Measurements from ENCODE around the gene ADSL.
"Not testable (repeated sequence)": the region's sequence is repeated elsewhere in the genome, so short reads cannot be mapped to it uniquely, and the experiment has no call there.

The ADSL gene

DNA sequence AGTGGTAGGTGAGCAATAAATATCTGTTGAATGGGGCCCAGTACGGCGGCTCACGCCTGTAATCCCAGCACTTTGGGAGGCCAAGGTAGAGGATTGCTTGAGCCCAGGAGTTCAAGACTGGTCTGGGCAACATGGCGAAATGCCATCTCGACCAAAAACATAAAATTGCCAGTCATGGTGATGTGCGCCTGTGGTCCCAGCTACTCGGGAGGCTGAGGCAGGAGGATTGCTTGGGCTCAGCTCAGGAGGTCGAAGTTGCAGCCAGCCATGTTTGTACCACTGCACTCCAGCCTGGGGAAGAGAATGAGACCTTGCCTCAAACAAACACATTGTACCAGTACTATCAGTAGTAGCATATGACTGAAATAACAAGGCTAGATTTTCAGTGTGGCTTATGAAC, 28.3 kb downstream of the ADSL start:
- H3K27ac Mint-ChIP-seq: no peak overlapping the region
- H3K4me1 Mint-ChIP-seq (ENCODE audit: low read depth): peaks cover 55% of the 10 kb centered on the region
- no peaks in the 10 kb centered on the region for H3K27me3 Mint-ChIP-seq
- H3K4me3 Mint-ChIP-seq: no peak overlapping the region
- H3K36me3 Mint-ChIP-seq: peaks cover 13% of the 10 kb centered on the region
- H3K9me3 Mint-ChIP-seq (ENCODE audit: low read depth): no peaks in the 10 kb centered on the region

DNA sequence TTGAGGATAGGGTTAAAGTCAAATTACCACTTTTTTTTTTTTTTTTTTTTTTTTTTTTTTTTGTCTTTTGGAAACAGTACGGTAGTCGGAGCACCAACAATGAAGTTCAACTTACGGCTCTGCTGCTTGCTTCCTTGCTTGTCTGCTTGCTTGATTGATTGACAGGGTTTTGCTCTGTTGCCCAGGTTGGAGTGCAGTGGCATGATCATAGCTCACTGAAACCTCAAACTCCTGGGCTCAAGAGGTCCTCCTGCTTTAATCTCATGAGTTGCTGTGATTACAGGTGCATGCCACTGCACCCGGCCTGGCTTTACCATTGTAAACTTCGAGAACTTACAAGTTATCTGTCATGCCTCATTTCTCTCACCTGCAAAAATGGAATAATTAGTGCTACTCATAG, 29.8 kb downstream of the ADSL start:
- H3K27ac Mint-ChIP-seq: no peak overlapping the region
- peaks cover 13% of the 10 kb centered on the region for H3K36me3 Mint-ChIP-seq
- peaks cover 56% of the 10 kb centered on the region for H3K4me1 Mint-ChIP-seq (ENCODE audit: low read depth)
- no peaks in the 10 kb centered on the region for H3K9me3 Mint-ChIP-seq (ENCODE audit: low read depth)
- no peak overlapping the region for H3K4me3 Mint-ChIP-seq
- no peaks in the 10 kb centered on the region for H3K27me3 Mint-ChIP-seq

DNA sequence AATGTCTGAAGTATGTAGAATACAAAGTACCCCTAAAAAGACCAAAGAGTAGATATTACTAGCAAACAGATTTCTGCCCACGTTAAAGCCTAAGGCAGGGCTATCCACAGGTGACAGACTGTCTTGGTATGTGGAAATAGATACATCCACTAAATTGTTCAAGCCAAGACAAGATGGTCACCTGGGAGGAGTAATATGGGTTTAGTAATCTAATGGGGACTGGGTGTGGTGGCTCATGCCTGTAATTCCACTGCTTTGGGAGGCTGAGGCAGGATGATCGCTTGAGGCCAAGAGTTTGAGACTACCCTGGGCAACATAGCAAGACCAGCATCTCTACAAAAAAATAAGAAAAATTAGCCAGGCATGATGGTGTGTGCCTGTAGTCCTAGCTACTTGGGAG, 31.6 kb downstream of the ADSL start:
- Mint-ChIP-seq H3K36me3 (peaks cover 10% of the 10 kb centered on the region), H3K4me1 (ENCODE audit: low read depth) (peaks cover 54% of the 10 kb centered on the region)

DNA sequence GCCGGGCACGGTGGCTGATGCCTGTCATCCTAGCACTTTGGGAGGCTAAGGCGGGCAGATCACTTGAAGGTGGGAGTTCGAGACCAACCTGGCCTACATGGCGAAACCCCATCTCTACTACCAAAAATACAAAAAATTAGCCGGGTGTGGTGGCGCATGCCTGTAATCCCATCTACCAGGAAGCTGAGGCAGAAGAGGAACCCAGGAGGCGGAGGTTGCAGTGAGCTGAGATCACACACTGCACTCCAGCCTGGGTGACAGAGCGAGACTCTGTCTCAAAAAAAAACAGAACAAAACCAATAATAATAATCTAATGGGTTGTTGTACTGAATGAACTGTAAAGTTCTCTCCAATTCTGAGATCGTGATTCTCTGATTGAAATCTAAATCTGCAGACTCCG, 32.1 kb downstream of the ADSL start:
- H3K9me3 Mint-ChIP-seq (ENCODE audit: low read depth); H3K27me3 Mint-ChIP-seq; H3K27ac Mint-ChIP-seq; H3K4me3 Mint-ChIP-seq; H3K36me3 Mint-ChIP-seq: not testable (repeated sequence)
- H3K4me1 Mint-ChIP-seq (ENCODE audit: low read depth): peaks cover 54% of the 10 kb centered on the region

More for the DNA sequence above, 31.6 kb downstream of the ADSL start:
- Mint-ChIP-seq H3K27me3 (no peaks in the 10 kb centered on the region), H3K27ac (no peak overlapping the region), H3K4me3 (no peak overlapping the region), H3K9me3 (ENCODE audit: low read depth) (no peaks in the 10 kb centered on the region)

DNA sequence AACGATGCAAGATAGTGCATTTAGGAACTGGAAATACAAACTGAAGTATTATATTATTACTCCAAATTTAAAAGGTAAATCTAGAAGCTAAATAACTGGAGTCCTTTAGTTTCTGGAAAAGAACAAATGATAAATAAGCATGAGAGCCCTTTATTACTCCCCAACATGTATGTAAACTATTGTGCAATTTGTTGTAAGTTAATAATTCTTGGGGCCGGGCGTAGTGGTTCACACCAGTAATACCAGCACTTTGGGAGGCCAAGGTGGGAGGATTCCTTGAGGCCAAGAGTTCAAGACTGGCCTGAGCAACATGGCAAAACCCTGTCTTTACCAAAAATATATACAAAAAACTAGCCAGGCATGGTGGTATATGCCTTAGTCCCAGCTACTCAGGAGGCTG, 35.2 kb downstream of the ADSL start:
- H3K27me3 Mint-ChIP-seq: no peaks in the 10 kb centered on the region
- H3K27ac Mint-ChIP-seq: no peak overlapping the region
- H3K36me3 Mint-ChIP-seq: peaks cover under 1% of the 10 kb centered on the region
- no peaks in the 10 kb centered on the region for H3K9me3 Mint-ChIP-seq (ENCODE audit: low read depth)
- peaks cover 60% of the 10 kb centered on the region for H3K4me1 Mint-ChIP-seq (ENCODE audit: low read depth)
- no peak overlapping the region for H3K4me3 Mint-ChIP-seq

DNA sequence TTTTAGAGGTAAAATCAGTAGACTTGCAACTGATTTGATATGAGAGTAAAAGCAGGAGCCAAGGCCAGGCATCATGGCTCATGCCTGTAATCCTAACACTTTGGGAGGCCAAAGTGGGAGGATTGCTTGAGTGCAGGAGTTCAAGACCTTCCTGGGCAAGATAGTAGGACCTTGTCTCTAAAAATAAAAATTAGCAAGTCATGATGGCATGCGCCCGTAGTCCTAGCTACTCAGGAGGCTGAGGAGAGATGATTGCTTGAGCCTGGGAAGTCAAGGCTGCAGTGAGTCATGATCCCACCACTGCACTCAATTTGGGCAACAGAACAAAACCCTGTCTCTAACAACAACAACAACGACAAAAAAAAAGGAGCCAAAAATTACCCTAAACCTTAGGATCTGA, 37.6 kb downstream of the ADSL start:
- Mint-ChIP-seq H3K4me1 (ENCODE audit: low read depth) (peaks cover 73% of the 10 kb centered on the region), H3K36me3 (peaks cover under 1% of the 10 kb centered on the region), H3K9me3 (ENCODE audit: low read depth) (no peaks in the 10 kb centered on the region), H3K27ac (peak overlapping the region; percentile 82), H3K4me3 (peak overlapping the region; percentile 43), H3K27me3 (no peaks in the 10 kb centered on the region)

DNA sequence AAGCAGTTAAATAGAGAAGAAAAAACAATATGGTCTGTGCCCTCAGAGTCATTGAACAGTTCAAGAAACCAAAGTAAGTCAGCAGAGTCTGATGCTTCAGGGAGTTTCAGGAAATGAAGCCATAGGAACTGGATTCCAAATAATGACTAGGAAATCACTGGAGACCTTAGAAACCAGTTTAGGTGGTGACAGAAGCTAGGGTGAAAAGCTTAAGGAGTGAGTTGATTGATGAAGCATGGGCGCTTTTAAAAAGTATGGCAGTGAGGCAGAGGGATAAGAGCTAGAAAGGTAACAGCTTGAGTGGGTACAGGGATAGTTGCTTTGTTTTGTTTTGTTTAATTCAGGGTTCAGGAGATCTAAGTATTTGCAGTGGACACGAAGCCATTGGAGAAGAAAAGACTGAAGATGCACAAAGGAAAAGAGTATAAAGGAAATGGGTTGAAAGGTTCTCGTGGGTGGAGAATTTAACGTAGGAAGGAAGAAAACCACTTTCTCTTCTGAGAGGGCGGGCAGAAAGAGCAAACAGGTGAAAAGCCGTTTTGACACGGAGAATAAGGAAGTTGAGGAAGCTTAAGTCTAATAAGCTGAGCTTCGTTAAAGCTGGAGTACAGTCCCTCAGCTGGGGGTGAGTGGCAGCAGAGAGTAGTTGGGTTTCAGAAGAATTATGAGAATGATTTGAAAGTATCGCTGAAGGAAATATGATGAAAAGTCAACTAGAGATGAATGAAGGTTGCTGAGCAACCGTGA, 38.9 kb downstream of the ADSL start:
- Mint-ChIP-seq H3K27me3 (no peaks in the 10 kb centered on the region), H3K4me1 (ENCODE audit: low read depth) (peaks cover 69% of the 10 kb centered on the region), H3K27ac (peak overlapping the region; percentile 89), H3K36me3 (peaks cover 2% of the 10 kb centered on the region), H3K4me3 (peak overlapping the region; percentile 85), H3K9me3 (ENCODE audit: low read depth) (no peaks in the 10 kb centered on the region)

DNA sequence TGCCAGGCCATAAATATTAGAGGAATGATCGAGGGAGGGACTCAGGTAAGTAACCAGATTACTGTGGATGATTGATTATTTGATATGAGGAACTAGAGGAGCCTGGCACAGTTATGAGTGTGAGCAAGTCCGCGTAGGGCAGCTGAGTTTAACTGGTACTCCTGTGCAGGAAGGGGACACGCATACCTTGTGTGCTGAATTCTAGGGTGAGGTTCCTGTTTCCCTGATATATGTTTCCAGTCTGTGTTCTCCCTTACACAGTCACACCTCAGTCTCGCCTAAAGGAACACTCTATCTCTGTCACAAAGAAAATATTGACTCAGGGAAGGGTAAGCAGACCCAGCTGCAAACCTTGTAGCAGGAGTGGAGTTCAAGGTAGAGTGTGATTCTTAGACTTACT, 41.4 kb downstream of the ADSL start:
- Mint-ChIP-seq H3K27me3 (no peaks in the 10 kb centered on the region), H3K36me3 (peaks cover 2% of the 10 kb centered on the region), H3K4me1 (ENCODE audit: low read depth) (peaks cover 79% of the 10 kb centered on the region), H3K4me3 (no peak overlapping the region), H3K9me3 (ENCODE audit: low read depth) (no peaks in the 10 kb centered on the region), H3K27ac (peak overlapping the region; percentile 36)

DNA sequence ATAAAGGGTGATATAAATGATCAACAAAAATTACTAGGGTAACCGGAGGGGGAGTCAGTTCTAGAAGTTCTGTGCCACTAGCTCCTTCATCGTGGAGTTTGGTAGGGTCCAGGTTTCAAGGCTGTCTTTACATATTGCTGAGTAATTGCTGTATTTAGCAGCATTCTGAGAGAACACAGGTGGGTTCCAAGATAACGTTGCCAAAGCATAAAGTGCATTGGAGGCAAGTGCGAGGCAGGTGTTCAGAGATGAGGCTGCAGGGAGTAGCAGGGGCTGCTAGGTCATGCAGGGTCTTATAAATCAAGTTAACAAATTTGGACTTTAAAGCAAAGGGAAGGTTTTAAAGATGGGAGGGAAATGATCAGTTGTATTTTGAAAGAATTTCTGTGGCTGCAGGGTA, 41.9 kb downstream of the ADSL start:
- Mint-ChIP-seq H3K4me1 (ENCODE audit: low read depth) (peaks cover 77% of the 10 kb centered on the region), H3K9me3 (ENCODE audit: low read depth) (no peaks in the 10 kb centered on the region), H3K4me3 (no peak overlapping the region), H3K27ac (peak overlapping the region; percentile 36), H3K27me3 (no peaks in the 10 kb centered on the region), H3K36me3 (peaks cover 2% of the 10 kb centered on the region)

DNA sequence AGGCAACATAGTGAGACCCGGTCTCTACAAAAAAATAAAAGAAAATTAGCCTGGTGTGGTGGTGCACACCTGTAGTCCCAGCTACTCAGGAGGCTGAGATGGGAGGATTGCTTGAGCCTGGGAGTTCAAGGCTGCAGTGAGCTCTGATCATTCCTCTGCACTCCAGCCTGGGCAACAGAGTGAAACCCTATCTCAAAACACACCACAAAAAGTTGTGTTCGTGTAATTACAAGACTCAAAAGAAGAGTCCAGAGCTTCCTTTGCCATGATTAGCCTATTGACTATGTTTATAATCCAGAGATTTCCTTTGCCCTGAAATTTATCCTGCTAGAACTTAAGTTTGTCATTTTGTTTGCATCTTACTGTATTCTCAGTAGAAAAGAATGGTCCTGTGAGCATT, 45.1 kb downstream of the ADSL start:
- Mint-ChIP-seq H3K4me1 (ENCODE audit: low read depth) (peaks cover 77% of the 10 kb centered on the region), H3K36me3 (peaks cover 4% of the 10 kb centered on the region), H3K4me3 (no peak overlapping the region), H3K27me3 (no peaks in the 10 kb centered on the region), H3K9me3 (ENCODE audit: low read depth) (no peaks in the 10 kb centered on the region), H3K27ac (no peak overlapping the region)

DNA sequence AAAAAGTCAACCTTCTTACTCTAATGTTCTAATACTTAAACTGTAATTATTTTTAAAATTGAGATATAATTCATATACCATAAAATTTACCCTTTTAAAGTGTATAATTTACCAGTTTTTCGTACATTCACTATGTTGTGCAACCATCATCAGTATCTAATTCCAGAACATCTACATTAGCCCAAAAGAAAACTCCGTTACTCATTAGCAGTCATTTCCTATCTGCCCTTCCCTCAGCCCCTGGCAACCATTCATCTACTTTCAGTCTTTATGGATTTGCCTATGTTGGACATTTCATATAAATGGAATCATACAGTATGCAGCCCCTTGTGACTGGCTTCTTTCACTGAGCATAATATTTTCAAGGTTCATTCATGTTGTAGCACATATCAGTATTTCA, 46.3 kb downstream of the ADSL start:
- peaks cover 77% of the 10 kb centered on the region for H3K4me1 Mint-ChIP-seq (ENCODE audit: low read depth)
- H3K36me3 Mint-ChIP-seq: peaks cover 4% of the 10 kb centered on the region
- H3K9me3 Mint-ChIP-seq (ENCODE audit: low read depth): no peaks in the 10 kb centered on the region
- peak overlapping the region; percentile 77 for H3K27ac Mint-ChIP-seq
- H3K4me3 Mint-ChIP-seq: no peak overlapping the region
- no peaks in the 10 kb centered on the region for H3K27me3 Mint-ChIP-seq

DNA sequence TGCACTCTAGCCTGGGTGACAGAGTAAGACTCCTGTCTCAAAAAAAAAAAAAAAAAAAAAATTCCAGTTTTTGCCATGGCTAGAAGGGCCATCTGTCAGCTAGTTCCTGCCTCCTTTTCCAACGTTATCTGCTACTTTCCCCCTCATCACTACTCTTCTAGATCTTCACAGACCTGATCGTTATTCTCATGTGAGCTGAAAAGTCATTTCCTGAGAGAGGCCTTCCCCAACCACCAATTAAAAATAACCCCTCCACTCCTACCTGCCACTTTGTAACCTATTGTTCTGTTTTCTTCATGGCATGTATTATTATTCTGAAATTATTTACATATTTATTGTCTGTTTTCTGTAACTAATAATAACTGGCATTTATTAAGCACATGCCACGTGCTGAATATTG, 48.3 kb downstream of the ADSL start:
- peak overlapping the region; percentile 72 for H3K27ac Mint-ChIP-seq
- H3K4me1 Mint-ChIP-seq (ENCODE audit: low read depth): peaks cover 81% of the 10 kb centered on the region
- H3K27me3 Mint-ChIP-seq: no peaks in the 10 kb centered on the region
- H3K36me3 Mint-ChIP-seq: peaks cover 2% of the 10 kb centered on the region
- no peak overlapping the region for H3K4me3 Mint-ChIP-seq
- H3K9me3 Mint-ChIP-seq (ENCODE audit: low read depth): no peaks in the 10 kb centered on the region

DNA sequence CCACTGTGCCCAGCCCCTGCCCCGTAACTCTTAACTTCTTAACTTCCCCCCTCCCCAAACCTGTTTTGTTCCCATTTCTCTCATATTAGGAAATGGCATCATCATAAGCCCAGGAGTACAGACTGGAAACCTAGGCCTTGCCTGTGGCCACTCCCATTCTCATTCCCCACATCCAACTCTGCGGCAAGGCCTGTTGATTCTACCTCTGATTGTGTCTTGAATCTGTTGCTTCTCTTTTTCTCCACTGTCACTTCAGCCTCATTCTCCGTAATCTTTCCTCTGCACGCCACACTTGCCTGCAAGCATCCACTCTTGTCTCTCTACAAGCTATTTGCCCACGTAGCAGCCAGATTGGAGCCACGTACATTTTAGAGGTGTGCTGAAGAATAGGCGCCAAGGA, 49.3 kb downstream of the ADSL start:
- Mint-ChIP-seq H3K4me3 (no peak overlapping the region), H3K9me3 (ENCODE audit: low read depth) (no peaks in the 10 kb centered on the region), H3K27ac (no peak overlapping the region), H3K27me3 (no peaks in the 10 kb centered on the region), H3K36me3 (peaks cover 2% of the 10 kb centered on the region), H3K4me1 (ENCODE audit: low read depth) (peaks cover 83% of the 10 kb centered on the region)

DNA sequence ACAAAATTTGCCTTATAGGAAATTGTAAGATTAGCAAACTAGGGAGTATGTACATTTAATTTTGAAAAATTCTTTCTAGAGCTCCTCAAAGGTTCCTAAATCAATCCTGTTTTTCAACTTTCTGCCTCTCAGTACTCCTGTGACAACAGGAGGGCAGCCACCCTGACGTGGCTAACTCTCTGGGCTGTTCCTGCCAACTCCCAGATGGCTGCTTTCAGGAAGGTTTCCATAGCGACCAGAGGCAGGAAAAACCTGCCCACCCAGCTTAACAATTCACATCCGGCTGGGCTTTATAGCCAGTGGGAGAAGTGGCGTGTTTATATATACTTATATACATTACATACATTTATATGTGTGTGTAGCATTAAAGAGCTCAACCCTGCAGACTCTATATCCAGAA, 50.6 kb downstream of the ADSL start:
- Mint-ChIP-seq H3K27me3 (no peaks in the 10 kb centered on the region), H3K9me3 (ENCODE audit: low read depth) (no peaks in the 10 kb centered on the region), H3K4me3 (no peak overlapping the region), H3K36me3 (peaks cover 4% of the 10 kb centered on the region), H3K27ac (peak overlapping the region; percentile 46), H3K4me1 (ENCODE audit: low read depth) (peaks cover 87% of the 10 kb centered on the region)

DNA sequence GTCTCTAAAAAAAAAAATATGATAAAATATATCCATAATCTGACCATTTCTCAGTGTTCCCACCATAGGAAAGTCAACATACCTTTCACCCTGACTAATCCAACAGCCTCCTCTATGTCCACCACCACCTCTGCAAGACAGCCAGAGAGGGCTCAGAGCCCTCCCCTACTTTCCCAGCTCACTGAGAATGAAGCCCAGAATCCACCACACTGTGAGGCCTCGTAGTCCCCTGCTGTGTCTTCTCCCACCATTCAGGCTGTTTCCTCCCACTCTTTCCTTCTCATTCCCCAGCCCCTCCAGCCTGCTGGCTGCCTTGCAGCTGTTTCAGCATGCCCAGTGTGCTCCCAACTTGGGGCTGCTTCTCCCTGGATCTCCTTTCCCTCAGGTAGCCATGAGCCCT, 51.1 kb downstream of the ADSL start:
- no peaks in the 10 kb centered on the region for H3K27me3 Mint-ChIP-seq
- H3K36me3 Mint-ChIP-seq: peaks cover 8% of the 10 kb centered on the region
- H3K9me3 Mint-ChIP-seq (ENCODE audit: low read depth): no peaks in the 10 kb centered on the region
- H3K27ac Mint-ChIP-seq: peak overlapping the region; percentile 78
- H3K4me1 Mint-ChIP-seq (ENCODE audit: low read depth): peaks cover 87% of the 10 kb centered on the region
- H3K4me3 Mint-ChIP-seq: no peak overlapping the region

DNA sequence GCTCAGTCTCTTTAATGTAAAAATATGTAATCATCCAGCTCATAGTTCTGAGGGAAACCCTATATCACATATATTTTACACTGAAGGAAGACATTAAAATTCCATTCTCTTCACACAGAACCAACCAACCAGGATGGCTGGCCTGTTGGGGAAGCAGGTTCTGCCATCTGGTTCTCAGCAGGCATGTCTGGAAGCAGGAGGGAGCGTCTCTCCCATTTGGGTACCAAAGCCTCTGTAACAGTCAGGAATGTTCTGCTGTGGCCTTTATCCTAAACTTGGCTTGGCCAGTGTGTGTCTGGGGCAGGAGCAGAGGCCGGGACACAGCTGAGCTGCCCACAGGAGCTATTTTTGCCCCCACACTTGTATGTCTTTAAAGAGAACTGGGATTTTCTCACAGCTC, 53.3 kb downstream of the ADSL start:
- Mint-ChIP-seq H3K4me1 (ENCODE audit: low read depth) (peaks cover 90% of the 10 kb centered on the region), H3K4me3 (peak overlapping the region; percentile 55), H3K27me3 (no peaks in the 10 kb centered on the region), H3K27ac (peak overlapping the region; percentile 81), H3K9me3 (ENCODE audit: low read depth) (no peaks in the 10 kb centered on the region), H3K36me3 (peaks cover 6% of the 10 kb centered on the region)

Measured in activated naive CD8-positive, alpha-beta T cell (primary cell).